DMS53 treated with DMSO at 0.1 percent for 48 hours (cell line): ENCODE results near the gene CRADD.

Experiments used
- DNase-seq: peaks from one replicate; lab custom pipeline; 2025; ENCODE audit not compliant: unreplicated experiment; lab: John Stamatoyannopoulos, UW

CRADD gene

DNA sequence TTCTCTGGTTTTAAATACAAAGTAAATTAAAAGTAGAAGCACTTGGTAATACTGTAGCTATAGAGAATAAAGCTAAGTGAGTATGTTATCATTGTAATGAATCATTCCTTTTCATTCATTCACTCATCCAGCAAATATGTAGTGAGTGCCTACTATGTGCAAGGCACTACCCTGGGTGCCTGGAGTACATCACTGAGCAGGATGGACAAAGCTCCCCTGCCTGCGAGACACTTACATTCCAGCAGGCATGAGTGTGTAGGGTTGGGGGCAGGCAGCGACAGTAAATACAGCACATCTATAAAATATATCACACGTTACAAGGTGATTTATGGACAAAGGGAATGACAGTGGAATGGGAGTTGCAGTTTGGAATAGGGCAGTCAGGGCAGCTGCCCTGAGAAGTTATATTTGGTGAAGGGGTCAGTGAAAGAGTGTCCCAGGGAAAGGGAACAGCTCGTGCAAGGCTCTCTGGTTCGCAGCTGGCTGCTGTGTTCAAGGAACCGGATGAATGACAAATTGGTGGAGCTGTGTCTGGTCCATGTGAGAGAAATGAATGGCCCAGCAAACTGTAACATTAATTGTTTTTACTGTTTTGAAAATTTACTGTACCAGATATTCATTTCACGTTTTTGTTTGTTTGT lies 159.6 kb downstream of the CRADD start:
- DNase-seq: no peak

DNA sequence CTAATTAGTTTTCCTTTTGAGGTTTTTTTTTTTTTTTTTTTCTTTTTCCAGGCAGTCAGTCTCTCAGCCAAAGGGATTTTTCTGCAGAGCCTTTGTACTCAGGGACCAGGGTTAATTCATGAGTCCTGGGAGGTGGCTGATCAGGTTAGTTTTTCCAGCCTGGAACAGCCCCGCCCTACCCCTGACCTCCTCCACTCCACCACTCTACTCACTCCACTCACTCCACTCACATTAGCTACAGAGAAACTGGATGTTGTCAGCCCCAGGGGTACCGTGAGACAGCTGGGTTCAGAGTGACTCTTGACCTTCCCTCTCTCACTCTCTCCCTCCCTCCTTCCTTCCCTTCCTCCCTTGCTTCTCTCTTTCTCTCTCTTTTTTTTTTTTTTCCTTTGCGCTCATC lies 161.0 kb downstream of the CRADD start:
- DNase-seq: no peak

DNA sequence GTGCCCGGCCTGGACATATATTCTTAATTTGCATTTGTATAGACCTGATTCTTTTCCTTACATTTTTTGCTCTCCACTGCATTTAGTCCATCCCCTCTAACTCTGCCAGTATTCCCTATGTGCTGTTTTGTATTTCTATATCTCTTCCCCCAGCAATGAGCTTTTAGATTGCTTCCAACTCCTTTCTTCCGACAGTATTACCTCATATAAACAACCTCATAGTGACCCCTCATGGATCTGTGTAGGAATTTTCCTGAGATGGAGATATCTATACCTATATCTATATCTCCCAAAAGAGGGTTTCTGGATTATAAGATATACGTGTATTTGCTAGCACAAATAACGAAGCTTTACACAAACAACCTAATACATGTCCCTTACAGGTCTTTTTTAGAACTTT lies 161.9 kb downstream of the CRADD start:
- DNase-seq: no peak

DNA sequence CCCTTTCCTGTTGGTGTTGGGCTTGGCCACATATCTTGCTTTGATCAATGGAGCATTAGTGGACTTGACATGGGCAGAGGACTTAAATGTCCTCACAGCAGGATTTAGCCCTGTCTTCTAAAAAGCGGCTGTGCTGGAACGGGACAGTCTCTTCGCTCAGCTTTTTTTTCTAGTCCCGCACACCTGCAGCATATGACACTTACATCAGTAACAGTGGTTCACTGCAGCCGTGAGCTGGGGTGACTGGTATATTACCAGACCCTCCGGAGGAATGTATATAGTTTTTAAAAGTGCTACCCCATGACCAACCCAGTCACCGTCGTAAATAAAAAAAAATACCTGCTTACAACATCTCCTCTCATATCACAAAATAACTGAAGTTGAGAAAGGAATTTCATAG lies 164.5 kb downstream of the CRADD start:
- no peak for DNase-seq

DNA sequence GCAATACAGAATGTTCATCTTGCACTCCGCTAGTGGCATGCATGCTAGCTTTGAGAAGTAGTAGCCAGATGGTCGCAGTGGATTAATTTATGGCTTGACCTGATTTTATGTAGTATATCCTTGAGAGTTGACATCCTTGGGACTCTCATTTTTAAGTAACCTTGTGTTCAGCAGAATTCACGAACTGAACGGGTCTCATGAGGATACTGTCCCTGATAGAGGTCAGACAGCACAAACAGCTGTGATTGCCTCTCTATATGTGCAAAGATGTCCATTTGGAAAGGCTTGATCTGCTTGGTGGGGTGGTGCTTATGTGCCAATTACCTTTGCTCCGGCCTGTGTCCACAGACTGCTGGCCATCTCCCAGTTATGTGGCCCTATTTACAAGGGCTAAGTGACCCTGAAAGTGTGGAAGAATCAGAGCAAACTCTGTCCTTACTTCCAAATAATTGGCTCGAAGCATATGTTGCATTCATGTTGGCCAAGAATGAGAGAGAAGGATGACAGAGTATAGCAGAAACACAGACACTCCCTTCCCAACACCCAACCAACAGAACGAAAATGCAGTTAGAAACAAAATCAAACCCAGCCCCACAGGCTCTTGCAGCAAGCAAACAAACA lies 167.1 kb downstream of the CRADD start:
- no peak for DNase-seq

DNA sequence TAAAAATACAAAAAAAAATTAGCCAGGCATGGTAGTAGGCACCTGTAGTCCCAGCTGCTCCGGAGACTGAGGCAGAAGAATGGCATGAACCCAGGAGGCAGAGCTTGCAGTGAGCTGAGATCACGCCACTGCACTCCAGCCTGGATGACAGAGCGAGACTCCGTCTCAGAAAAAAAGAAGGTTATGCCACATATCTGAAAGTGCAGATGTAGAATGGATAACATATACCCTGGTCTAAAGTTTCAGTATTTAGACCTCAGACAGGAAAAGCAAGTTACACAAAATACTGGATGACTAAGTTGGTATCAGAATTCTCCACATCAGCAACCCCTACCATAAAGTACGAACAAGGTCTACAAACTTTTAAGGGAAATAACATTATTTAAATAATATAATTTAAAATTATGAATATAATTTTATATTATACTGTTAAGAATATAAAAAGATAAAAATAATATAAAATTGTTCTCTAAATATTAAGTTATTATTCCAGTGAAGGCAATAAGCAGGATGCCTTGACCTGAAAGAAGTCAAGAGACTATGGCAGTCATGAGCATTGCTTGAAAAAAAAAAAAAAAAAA lies 169.9 kb downstream of the CRADD start:
- DNase-seq: no peak

DNA sequence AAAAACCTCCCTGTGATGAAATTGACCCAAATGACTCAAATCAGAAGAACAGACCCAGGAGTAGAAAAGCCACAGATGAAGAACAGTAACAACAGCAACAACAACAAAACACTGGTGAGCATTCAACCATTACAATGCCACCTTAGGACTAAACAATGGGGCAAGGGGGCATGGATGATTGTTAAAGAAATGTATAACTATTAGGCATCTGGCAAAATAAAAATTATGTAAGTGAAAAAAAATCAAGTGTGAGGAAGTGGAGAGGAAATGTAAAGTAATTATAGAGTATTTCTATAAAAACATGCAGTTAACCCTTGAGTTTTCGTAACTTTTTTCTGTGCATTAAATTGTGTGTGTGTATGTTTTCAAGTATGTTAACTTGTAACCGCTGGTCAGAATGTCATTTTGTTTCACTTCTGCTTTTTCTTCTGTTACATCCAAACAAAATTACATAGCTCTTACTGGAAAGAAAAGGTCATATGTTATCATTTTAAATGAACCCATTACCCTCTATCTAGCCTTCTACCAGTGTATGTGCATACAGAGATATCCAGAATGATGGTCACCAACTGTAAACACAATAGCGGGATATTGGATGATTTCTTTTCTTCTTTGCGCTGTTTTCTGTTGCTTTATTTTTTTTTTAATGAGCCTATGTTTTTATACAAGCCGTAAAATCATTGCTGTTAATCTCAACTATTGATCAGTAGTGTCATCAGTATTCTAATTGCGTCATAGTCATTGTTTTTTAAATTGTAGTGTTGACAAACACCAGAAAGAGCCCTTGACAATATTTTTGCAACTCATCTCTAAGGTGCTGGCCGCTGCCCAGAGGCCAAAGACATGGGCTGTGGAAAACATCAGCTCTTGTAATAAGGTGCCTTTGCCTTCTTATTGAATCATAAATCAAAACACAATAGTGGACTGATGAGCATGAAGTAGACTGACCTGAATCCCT lies 170.6 kb downstream of the CRADD start:
- no peak for DNase-seq

DNA sequence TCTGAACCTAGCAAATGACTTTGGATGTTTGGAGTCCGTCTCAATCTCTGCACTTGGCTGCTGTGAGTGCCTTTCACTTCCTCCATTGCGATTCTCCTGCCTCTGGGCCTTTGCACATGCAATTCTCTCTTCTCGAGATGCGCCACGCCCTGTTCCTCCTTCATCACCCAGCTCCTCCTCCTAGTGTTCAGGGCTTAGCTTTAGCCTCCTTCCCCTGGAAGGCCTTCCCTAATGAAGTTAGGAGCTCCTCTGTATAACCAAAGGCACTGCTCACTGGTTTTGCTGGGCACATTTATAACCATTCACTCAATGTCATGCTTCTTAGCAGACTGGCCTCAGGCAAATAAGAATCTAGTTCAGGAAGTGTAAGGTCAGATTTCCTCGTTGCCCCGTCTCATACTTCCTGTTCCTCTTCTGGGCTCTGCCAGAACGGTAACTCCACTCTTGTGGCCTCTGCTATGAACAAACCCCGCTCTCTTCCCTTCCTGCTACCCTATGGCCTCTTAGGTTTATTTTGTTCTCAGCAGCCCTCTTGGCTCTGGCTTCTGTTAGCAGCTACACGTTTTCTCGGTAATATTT lies 171.4 kb downstream of the CRADD start:
- no peak for DNase-seq

DNA sequence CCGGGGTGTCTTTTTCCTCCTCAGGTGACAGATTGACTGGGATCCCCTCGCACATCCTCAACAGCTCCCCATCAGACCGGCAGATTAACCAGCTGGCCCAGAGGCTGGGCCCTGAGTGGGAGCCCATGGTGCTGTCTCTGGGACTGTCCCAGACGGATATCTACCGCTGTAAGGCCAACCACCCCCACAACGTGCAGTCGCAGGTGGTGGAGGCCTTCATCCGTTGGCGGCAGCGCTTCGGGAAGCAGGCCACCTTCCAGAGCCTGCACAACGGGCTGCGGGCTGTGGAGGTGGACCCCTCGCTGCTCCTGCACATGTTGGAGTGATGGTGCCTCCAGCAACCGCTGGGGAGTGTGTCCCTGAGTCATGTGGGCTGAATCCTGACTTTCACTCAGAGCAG lies 172.8 kb downstream of the CRADD start:
- no peak for DNase-seq

DNA sequence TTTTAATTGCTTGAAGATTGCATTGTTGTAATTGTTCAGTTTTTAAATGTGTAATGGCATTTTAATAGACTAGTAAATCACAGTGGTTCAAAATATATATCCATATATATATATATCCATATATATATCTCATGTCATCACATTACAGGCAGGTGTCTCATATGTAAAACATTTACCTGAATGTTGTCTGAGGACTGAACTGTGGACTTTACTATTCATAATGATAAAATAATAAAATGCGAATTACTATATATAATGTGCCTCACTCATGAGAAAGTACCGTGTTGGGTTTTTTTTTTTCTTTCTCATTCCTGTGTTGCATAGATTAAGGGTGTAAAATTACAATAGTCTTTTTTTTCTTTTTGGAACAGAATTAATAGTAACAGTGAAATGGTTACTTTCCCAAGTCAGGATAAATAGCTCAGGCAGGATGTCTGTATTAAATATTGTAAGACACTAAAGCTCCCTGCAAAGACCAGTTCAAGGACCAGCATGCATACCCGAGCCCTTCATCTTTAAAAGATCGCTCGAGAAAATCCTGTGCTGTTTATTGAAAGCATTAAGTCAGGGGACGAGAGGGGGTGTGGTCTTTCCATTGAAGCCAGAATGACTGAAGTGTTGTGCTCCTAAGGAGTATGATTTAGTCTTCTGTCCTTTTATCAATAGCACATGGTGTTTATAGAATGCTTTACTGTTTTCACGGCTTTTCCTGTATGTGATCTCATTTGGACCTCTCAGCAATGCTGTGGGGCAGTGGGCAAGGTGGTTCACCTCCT lies 173.5 kb downstream of the CRADD start:
- no peak for DNase-seq

DNA sequence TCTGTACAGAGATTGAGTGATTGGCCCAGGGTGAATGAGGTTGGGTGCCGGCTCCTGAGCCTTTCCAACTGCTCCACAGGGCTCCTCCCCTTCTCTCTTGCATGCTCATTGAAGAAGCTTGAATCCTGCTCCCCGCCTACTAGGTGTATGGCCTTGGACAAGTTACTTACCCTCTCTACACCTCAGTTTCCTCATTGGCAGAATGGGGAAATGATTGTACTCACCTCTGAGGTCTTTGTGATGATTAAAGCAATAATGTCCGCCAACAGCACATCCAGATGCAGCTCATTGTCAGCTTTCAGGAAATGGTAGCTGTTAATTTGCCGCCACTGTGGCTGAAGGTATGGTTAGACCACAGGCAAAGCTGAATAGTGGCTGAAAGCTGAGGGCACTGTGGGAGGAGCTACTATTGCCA lies 174.1 kb downstream of the CRADD start:
- DNase-seq: no peak

DNA sequence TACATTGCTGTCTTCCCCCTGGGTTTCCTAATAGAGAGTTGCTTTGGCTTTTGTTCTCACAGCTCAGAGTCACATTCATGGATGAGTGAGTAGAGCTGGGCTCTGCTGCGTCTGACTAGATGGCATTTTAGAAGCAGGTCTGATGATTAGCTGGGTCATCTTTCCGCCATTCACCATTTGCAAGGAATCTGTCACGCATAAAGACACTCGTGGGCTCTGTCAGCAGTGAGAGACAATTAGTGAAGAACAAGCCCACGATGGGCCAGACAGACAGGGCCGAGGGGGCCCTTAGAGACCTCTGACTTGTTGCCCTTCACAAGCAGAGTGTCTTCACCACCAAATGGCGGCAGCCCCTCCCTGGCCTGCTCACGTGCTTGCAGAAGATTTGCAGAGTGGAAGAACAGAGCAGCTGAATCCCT lies 175.0 kb downstream of the CRADD start:
- no peak for DNase-seq

DNA sequence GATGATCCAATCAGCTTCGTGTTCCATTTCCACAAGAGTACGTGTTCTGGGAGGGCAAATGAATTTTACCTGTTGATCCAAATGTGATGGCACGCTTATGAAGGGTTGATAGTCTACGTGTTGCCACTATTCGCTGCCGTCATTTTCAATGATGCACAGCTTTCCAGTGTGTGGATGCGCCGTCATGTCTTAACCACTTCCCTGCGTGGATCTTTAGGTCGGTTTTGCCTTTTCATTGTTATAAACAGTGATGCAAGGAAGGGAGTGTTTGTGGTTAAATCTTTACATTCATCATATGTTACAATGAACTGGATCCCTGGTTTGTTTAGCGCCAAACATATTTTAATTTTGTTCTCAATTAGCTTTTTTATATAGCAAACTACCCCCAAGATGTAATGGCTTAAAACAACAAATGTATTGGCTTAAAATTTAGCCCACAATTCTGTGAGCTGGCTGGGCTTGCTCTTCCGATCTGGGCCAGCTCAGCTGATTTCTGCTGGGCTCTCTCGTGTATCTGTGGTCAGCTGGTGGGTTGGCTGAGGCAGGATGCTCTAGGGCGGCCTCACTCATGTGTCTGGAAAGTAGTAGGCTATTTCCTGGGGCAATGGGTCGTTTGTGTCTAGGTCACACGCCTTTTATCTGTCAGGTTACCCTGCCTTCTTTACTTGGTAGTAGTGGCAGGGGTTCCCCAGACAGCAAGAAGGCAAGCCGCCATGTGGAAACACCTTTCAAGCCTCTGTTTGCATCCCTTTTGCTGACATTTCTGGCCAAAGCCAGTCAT lies 176.7 kb downstream of the CRADD start:
- no peak for DNase-seq

DNA sequence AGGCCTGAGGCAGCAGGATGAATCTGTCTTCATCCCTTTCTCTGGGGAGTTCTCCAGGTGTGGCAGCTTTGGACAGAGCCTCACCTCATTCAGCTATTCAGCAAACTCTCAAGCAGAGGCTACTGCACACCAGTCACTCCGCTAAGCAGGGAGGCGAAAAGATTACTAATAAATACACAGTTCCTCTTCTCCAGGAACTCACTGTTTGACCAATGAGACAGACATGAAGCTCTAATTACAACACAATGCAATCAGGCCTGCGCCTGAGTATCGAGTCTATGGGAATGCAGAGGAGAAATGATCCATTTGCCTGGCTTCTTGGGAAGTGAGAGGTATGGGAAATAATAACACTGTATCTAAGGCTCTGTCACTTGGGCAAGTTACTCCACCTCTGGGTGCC lies 178.1 kb downstream of the CRADD start:
- no peak for DNase-seq

DNA sequence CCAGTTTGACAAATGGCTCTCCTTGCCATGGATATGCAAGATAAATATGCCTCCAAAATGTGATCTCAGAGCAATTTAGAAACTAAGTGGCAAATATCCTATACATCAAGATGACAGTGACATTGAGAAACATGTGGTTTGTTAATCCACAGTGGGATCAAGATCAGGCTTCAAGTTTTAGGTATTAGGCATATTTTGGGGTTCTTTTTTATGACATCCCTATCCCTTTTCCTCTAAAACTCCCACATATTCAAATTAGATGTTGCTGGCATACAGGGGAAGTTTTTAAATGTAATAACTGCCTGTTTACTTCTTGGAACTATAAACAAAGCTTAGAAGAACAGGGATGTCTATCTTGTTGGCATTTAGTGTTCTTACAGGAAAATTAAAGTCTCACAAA lies 179.4 kb downstream of the CRADD start:
- no peak for DNase-seq

DNA sequence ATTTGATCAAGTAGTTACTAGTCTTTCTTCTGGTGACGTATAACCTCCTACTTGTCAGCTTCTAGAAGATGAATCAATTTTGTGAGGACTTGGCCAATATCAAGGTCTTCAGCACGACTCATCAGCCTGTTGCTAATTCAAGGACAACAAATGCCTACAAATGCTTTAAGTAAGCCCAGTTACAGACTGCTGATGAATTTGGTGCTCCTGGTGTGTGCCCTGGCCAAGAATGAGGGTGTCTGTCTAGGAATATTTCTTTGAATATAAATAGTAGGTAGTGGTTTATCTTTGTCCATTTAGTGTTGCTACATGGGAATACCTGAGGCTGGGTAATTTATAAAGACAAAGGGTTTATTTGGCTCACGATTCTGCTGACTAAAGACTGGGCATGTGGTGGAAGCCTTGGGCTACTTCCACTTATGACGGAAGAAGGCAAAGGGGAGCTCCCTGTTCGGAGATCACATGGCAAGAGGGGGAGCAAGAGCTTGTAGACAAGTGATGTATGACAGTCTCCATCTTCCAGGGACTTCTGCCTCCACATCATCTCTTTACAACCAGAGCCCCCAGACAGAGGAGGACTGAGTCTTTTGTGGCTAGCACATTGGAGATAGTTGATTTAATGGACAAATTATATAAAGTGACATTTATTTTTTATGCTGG lies 180.2 kb downstream of the CRADD start:
- no peak for DNase-seq

DNA sequence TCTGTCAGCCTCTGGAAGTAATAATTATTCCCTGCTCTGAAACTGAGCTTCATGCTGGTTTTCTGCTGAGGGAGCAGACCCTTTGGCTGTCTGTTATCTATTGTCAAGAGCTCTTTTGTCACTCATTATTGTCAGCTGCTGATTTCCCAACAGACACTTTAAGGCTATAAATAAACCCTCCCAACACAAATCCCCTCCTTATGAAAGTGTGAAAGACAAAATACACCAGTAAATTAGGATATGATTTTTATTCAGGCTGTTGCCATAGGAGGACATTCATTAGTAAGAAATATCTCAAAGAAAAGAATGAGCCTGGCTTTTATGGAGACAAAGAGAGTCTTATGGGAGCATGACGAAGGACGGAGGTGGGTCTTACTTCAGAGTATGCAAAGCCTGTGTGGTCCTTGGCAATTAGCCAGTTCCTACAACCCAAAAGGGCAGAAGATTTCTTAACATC lies 180.8 kb downstream of the CRADD start:
- no peak for DNase-seq

DNA sequence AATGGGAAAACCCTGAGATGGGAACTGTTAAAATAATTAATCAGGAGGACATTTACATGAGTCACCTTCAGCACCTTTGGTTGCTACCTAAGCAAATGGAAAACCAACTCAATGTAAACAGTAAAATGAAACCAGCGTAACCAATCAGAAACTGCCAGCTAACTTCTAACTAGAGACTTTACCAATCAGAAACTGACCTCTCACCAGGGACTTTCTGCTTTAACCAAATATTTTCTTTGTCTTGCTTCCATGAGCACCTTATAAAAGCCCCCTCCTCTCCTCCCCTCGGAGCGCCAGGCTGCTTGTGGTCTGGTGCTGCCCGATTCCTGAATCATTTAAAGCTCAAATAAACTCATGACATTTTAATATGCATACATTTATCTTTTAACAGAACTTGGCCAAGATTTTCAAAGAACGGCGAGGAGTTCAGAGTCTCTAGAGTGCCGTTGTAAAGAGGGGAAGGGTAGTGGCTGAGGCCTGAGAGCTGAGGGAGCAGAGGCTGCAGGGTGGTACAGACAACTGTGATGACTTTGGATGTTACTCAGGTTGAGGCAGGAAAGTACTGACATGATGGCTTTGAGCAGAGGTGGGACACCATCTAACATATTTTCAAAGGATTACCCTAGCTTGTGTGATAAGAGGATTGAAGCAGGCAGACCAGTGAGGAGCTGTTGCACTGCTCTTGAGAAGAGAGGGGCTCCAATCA lies 183.6 kb downstream of the CRADD start:
- DNase-seq: no peak

DNA sequence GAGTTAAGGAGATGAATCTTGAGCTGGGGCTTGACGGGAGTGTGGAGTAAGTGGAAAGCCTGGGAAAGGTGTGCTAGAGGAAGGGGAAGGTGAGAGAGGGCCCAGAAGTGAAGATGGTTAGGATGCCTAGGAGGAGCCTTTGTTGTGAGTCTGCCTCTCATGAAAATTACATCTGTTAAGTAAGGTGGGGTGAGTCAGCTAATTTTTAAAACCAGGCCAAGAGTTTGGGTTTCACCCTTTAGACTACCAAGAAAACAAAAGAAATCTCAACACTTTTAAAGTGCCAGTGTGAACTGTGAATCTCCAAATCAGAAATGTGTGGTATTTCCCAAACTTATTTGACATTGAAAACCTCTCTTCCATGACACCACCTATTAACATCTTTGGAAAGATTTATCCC lies 185.2 kb downstream of the CRADD start:
- DNase-seq: no peak
